Measurements from ENCODE around the gene ZNF273. TPM values are rescaled to one million over a fixed set of nuclear protein-coding genes. Genes with fewer than 3 reads are reported as not detected.

The ZNF273 gene
- total RNA-seq, 4 donors from 2014 or later, result 0.29 to 9.3 (median 2.3) TPM

DNA sequence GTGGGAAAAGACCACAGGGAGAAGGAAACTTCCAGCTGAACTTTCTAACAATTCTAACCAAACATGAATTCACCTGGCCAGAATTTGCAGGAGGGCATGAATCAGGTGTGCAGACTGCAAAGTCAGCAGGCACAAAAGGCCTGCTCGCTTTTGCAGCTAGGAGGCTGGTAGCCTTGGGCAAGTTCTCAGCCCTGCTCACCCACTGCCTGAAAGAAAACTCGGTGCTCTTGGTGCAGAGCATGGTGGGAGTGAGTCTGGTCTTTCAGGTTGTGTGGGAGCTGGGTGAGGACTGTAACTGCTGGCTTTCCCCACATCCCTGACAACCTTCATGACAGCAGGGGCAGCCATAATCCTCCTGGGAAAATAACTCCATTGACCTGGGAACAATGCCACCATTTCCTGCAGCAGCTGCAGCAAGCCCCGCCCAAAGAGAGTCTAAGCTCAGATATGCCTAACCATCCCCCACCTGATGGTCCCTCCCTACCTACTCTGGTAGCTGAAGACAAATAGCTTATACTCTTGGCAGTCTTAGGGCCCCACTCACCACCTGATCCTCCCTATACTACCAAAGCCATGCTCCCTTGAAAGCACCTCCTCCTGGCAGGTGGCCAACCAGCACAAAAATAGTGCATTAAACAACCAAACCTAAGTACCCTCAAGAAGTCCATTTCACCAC, 56.1 kb downstream of the ZNF273 start:
- Histone ChIP-seq H3K36me3 (no peaks in the 10 kb centered on the region), H3K27me3 (no peaks in the 10 kb centered on the region), H3K27ac (no peak overlapping the region), H3K4me3 (no peak overlapping the region), H3K9me3 (no peaks in the 10 kb centered on the region), H3K4me1 (no peaks in the 10 kb centered on the region)
- no peak for ATAC-seq
- no peak for DNase-seq
- no peak for TF ChIP-seq POLR2A (IDR thresholded peaks at IDR 0.05)
- TF ChIP-seq, protein P1, sequence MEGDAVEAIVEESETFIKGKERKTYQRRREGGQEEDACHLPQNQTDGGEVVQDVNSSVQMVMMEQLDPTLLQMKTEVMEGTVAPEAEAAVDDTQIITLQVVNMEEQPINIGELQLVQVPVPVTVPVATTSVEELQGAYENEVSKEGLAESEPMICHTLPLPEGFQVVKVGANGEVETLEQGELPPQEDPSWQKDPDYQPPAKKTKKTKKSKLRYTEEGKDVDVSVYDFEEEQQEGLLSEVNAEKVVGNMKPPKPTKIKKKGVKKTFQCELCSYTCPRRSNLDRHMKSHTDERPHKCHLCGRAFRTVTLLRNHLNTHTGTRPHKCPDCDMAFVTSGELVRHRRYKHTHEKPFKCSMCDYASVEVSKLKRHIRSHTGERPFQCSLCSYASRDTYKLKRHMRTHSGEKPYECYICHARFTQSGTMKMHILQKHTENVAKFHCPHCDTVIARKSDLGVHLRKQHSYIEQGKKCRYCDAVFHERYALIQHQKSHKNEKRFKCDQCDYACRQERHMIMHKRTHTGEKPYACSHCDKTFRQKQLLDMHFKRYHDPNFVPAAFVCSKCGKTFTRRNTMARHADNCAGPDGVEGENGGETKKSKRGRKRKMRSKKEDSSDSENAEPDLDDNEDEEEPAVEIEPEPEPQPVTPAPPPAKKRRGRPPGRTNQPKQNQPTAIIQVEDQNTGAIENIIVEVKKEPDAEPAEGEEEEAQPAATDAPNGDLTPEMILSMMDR (IDR thresholded peaks at IDR 0.05 in 4 of 5, conservative IDR thresholded peaks at IDR 0.05 in 1 of 5), result no peak
- intact Hi-C loops (cut with DNase I; ENCODE audit: low total_unique reads) (loop anchor here (10.0 kb wide), 2 partner anchors 106 to 256 kb away; no protein-coding TSS in a partner anchor), in situ Hi-C loops (cut with MboI; ENCODE audit: low sequenced_read_pairs in 4 of 4) (loop anchor here in 1 of 4 donors (10.0 kb wide), 1 partner anchor 356 kb away; no protein-coding TSS in a partner anchor)

DNA sequence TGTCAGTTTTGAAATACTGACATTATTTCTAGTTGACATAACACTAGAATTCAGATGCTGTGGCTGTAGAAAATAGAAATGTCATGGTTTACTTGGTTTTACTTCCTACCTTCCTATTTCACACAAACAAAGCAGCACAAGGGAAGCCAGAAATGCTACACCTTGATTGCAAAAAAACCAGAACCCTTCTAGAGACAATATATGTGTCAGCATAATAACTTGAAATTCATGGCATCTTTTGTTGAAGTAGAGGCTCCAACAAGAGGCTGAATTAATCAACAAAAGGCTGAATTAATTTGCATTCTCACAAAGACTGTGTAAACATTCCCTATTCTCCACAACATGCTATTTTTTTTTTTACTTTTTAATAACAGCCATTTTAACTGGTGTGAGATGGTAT, 62.5 kb downstream of the ZNF273 start:
- intact Hi-C loops (cut with DNase I; ENCODE audit: low total_unique reads), result no loop called here
- Histone ChIP-seq H3K27ac (no peak overlapping the region), H3K4me1 (no peaks in the 10 kb centered on the region), H3K9me3 (no peaks in the 10 kb centered on the region), H3K27me3 (no peaks in the 10 kb centered on the region), H3K36me3 (no peaks in the 10 kb centered on the region), H3K4me3 (no peak overlapping the region)
- DNase-seq (no peak), ATAC-seq (no peak)
- in situ Hi-C loops (cut with MboI; ENCODE audit: low sequenced_read_pairs in 4 of 4), result no loop called here
- no peak for TF ChIP-seq POLR2A (IDR thresholded peaks at IDR 0.05)

DNA sequence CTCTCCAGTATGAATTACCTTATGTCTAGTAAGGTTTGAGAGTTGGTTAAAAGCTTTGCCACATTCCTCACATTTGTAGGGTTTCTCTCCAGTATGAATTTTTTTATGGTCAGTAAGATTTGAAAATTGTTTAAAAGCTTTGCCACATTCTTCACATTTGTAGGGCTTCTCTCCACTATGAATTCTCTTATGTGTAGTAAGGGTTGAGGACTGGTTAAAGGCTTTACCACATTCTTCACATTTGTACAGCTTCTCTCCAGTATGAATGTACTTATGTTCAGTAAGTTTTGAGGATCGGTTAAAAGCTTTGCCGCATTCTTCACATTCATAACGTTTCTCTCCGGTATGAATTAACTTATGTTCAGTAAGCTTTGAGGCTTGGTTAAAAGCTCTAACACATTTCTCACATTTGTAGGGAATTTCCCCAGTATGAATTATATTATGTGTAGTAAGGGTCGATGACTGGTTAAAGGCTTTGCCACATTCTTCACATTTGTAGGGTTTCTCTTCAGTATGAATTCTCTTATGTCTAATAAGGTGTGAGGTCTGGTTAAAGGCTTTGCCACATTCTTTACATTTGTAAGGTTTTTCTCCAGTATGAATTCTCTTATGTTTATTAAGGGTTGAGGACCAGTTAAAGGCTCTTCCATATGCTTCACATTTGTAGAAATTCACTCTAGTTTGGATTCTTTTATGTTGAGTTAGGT, 75.6 kb downstream of the ZNF273 start:
- Histone ChIP-seq H3K9me3 (peaks cover 0 to 36% (median 27%) of the 10 kb centered on the region in 3 donors), H3K4me3 (no peak overlapping the region), H3K36me3 (peaks cover 0 to 50% of the 10 kb centered on the region in 2 donors), H3K27ac (no peak overlapping the region), H3K4me1 (no peaks in the 10 kb centered on the region), H3K27me3 (no peaks in the 10 kb centered on the region)
- intact Hi-C loops (cut with DNase I; ENCODE audit: low total_unique reads) (no loop called here), in situ Hi-C loops (cut with MboI; ENCODE audit: low sequenced_read_pairs in 4 of 4) (no loop called here)
- TF ChIP-seq, protein P1 (IDR thresholded peaks at IDR 0.05 in 4 of 5, conservative IDR thresholded peaks at IDR 0.05 in 1 of 5), result no peak
- TF ChIP-seq POLR2A (IDR thresholded peaks at IDR 0.05), result no peak
- DNase-seq (no peak), ATAC-seq (no peak)

Other genes with a start within 250 kb of the ZNF273 start
- 1 to 10 TPM in 1 of 4 donors, under 1 TPM in 3; 0.49 to 1.6 (median 0.77) TPM for gene ZNF107, start 237.1 kb upstream of the ZNF273 start, total RNA-seq
- 10 to 100 TPM in 1 of 4 donors, 1 to 10 TPM in 3; 4.5 to 11.6 (median 6.8) TPM for gene ZNF138, start 108.8 kb upstream of the ZNF273 start, total RNA-seq
- gene ZNF117, start 87.8 kb downstream of the ZNF273 start, total RNA-seq, result 1 to 10 TPM in 2 of 4 donors, under 1 TPM in 2; 0.78 to 1.9 (median 1.1) TPM
- gene ERV3-1, start 103.4 kb downstream of the ZNF273 start, total RNA-seq, result 1 to 10 TPM in 3 of 4 donors, under 1 TPM in 1; 0.49 to 3.9 (median 2.9) TPM